A549 (cell line): Measurements from ENCODE around the gene LYL1. TPM values are rescaled to one million over a fixed set of nuclear protein-coding genes. Genes with fewer than 3 reads are reported as not detected.
A peak's percentile ranks its signal among the peaks of the same experiment; 100 is the strongest.

ENCODE experiments used
- ATAC-seq, 2 experiments: fragments of 200-7000 bp in 1 of 2; fragments of >200 bp in 1 of 2; cut with Nextera tagmentation in 1 of 2; cut with Tn5 transposase in 1 of 2; 3 replicates each; pipeline versions ENCODE4 v1.8.0 to v1.9.1; 2018 to 2020; ENCODE audit warnings: mild to moderate bottlenecking in 1 of 2, moderate library complexity in 1 of 2
- CTCF ChIA-PET: fragments of 300-600 bp; sonication (Branson Sonifier 250); formaldehyde crosslinking; extraction: SDS; loops from one replicate; lab custom pipeline; 2021; ENCODE audit warnings: antibody characterized with exemption, inconsistent platforms; lab: Yijun Ruan, JAX
- POLR2A ChIA-PET: fragments of 350-600 bp; formaldehyde crosslinking; extraction: SDS; loops from one replicate; lab custom pipeline; 2021; ENCODE audit warnings: antibody characterized with exemption, inconsistent platforms; lab: Yijun Ruan, JAX
- DNase-seq, 2 experiments: peaks; one replicate each; pipeline versions ENCODE4 v3.0.0 to v3.0.0-alpha.2; 2011 to 2016; ENCODE audit warnings: low read depth in 1 of 2, low spot score in 1 of 2
- FAIRE-seq: peaks from 2 replicates; lab custom pipeline; 2011; peaks lifted over from hg19 to GRCh38; lab: Jason Lieb, UNC
- H3K27ac ChIP-seq, 2 experiments: fragments of >200 bp; sonication (Bioruptor Twin); formaldehyde crosslinking; 3 replicates each; pipeline ENCODE4 v1.5.1; 2016 to 2017
- H3K4me1 ChIP-seq: fragments of >200 bp; sonication (Bioruptor Twin); formaldehyde crosslinking; 3 replicates; pipeline ENCODE4 v1.6.1; 2016
- H3K4me2 ChIP-seq: fragments of >200 bp; sonication (Bioruptor Twin); formaldehyde crosslinking; 3 replicates; pipeline ENCODE4 v1.6.1; 2016
- H3K4me3 ChIP-seq: fragments of >200 bp; sonication (Bioruptor Twin); formaldehyde crosslinking; 3 replicates; pipeline ENCODE4 v1.5.1; 2016
- H3K9me3 ChIP-seq: fragments of >200 bp; sonication (Bioruptor Twin); formaldehyde crosslinking; 3 replicates; pipeline ENCODE4 v1.6.1; 2016
- ATOH8 ChIP-seq: fragments of 250-450 bp; sonication (Bioruptor Pico); IDR thresholded peaks from 2 replicates; pipeline ENCODE4 v1.5.0; 2020; ENCODE audit warnings: low read depth, mild to moderate bottlenecking, moderate library complexity
- CHD4 ChIP-seq: fragments of 200-600 bp; sonication (generic); IDR thresholded peaks from 2 replicates; pipeline ENCODE4 v1.6.1; 2016; ENCODE audit warnings: antibody characterized with exemption, mild to moderate bottlenecking, borderline replicate concordance
- EHF ChIP-seq: fragments of 250-450 bp; sonication (Bioruptor Pico); IDR thresholded peaks from 2 replicates; pipeline ENCODE4 v1.5.0; 2020; ENCODE audit warnings: mild to moderate bottlenecking
- FOSL2 ChIP-seq, 2 experiments: fragments of 450-650 bp in 1 of 2; fragments of >200 bp in 1 of 2; sonication (Bioruptor Twin) in 1 of 2; formaldehyde crosslinking; IDR thresholded peaks; 2 replicates each; pipeline versions ENCODE4 v1.5.0 to v1.6.1; 2016 to 2020; ENCODE audit warnings: mild to moderate bottlenecking in 1 of 2, moderate library complexity in 1 of 2
- HOXB5 ChIP-seq: fragments of 250-450 bp; sonication (Bioruptor Pico); IDR thresholded peaks from 2 replicates; pipeline ENCODE4 v1.5.0; 2020; ENCODE audit warnings: mild to moderate bottlenecking, moderate library complexity
- JUN ChIP-seq, 2 experiments: fragments of >200 bp; sonication (Bioruptor Twin); formaldehyde crosslinking; IDR thresholded peaks; 2 replicates in 1 of 2; 3 replicates in 1 of 2; pipeline ENCODE4 v1.6.1; 2016 to 2017
- MAX ChIP-seq: IDR thresholded peaks from 2 replicates; pipeline ENCODE4 v1.6.1; 2012
- NR3C1 ChIP-seq: fragments of >200 bp; sonication (Bioruptor Twin); formaldehyde crosslinking; IDR thresholded peaks from 3 replicates; pipeline ENCODE4 v1.6.1; 2017
- PHF8 ChIP-seq: fragments of 200-600 bp; sonication (generic); IDR thresholded peaks from 2 replicates; pipeline ENCODE4 v1.6.1; 2016; ENCODE audit warnings: low read depth, mild to moderate bottlenecking, antibody characterized with exemption, moderate library complexity, borderline replicate concordance
- SMC3 ChIP-seq: fragments of >200 bp; sonication (Bioruptor Twin); formaldehyde crosslinking; IDR thresholded peaks from 3 replicates; pipeline ENCODE4 v1.6.1; 2018; ENCODE audit warnings: inconsistent platforms
- ZSCAN20 ChIP-seq: fragments of 250-450 bp; sonication (Bioruptor Pico); IDR thresholded peaks from 2 replicates; pipeline ENCODE4 v1.8.0; 2022; ENCODE audit warnings: mild to moderate bottlenecking, moderate library complexity
- WGBS: methylation state at CpG from one replicate; pipeline ENCODE4 v1.1.6; 2017; ENCODE audit errors: missing lambda C conversion rate; 5-methylcytosine and 5-hydroxymethylcytosine counted together
- polyA plus RNA-seq, 4 experiments: library from polyadenylated mRNA; depleted of rRNA in 3 of 4; stranded (reverse); fragments of >200 nt; fragmentation: RNase III in 1 of 4; extraction: RNeasy Plus Mini Kit Qiagen cat#74134 plus additional on column Dnase treatment in 1 of 4; gene quantifications; 2 replicates in 3 of 4; 3 replicates in 1 of 4; pipeline ENCODE4 v1.2.3, GENCODE V29; 2011 to 2017
- TF ChIP-seq, protein P1 (sequence below): IDR thresholded peaks from 2 replicates; pipeline ENCODE4 v1.6.1; 2012

Gene LYL1
- polyA plus RNA-seq, 2 of the 4 experiments (the other 2 are of a cell fraction) = 0.26 to 0.39 TPM

- WGBS = 84% methylated on average over 8 of the region's 9 CpGs
- Histone ChIP-seq H3K4me1 (peaks cover 23% of the 10 kb centered on the region), H3K4me2 (peak overlapping the region; percentile 96), H3K9me3 (no peaks in the 10 kb centered on the region), H3K27ac (peak overlapping the region in 1 of 2 experiments; percentile 99; a peak in 2 of 6 replicates), H3K4me3 (no peak overlapping the region)
- DNase-seq (no peak), ATAC-seq (no peak), FAIRE-seq (no peak)
- POLR2A ChIA-PET = interaction anchor here (0.9 to 1.0 kb wide), 2 partner anchors 30 to 44 kb away, joined by 3 to 5 read pairs; partner anchors contain the start of genes IER2 and STX10
- CTCF ChIA-PET = interaction anchor here (1.3 to 2.5 kb wide), 5 partner anchors 16 to 154 kb away, joined by 3 to 10 read pairs (median 4); partner anchors contain the start of genes IER2 and STX10
- no peak for TF ChIP-seq NR3C1
- no peak for TF ChIP-seq SMC3
These were observed 17.4 kb upstream of the LYL1 start for GRCh38 chr19:13120031-13120430.

DNA sequence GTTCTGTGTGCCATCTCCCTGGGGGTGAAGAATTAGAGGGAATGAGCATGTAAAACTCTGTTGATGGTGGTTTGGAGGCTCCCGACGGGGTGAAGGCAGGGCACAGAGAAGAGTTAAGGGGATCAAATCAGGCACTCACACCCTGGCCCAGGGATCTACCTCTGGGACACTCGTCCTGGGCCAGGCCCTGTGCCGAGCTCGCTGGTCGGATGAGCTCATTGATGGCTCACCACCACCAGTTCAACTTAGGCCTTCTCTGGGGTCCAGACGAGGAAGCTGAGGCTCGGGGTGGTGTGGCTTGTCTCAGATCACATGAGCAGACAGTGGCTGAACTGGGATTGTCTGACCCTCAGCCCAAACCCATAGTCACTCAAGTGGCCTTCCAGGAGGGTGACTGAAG, 17.0 kb upstream of the LYL1 start:
- TF ChIP-seq FOSL2 (IDR thresholded peaks at IDR 0.05) (no peak), FOSL2 (CRISPR knock-in tag; IDR thresholded peaks at IDR 0.05) (no peak)
- ChIA-PET POLR2A (interaction anchor here (0.9 to 1.0 kb wide), 2 partner anchors 30 to 44 kb away, joined by 3 to 5 read pairs; partner anchors contain the start of genes IER2 and STX10), CTCF (interaction anchor here (1.3 to 2.5 kb wide), 4 partner anchors 16 to 31 kb away, joined by 3 to 10 read pairs (median 4); partner anchors contain the start of genes IER2 and STX10)
- Histone ChIP-seq H3K4me2 (peak overlapping the region; percentile 96), H3K4me1 (peaks cover 25% of the 10 kb centered on the region), H3K4me3 (peak overlapping the region; percentile 100), H3K9me3 (no peaks in the 10 kb centered on the region), H3K27ac (peak overlapping the region in 1 of 2 experiments; percentile 99; a peak in 3 of 6 replicates)
- no peak for FAIRE-seq
- no peak for DNase-seq
- no peak for ATAC-seq
- 90% methylated on average over 3 of the region's 8 CpGs for WGBS

- ChIA-PET CTCF (interaction anchor here (1.2 to 2.5 kb wide), 5 partner anchors 13 to 141 kb away, joined by 3 to 10 read pairs (median 4); partner anchors contain the start of genes IER2 and STX10), POLR2A (interaction anchor here (1.0 to 1.3 kb wide), 2 partner anchors 34 to 51 kb away, joined by 4 to 12 read pairs; no protein-coding TSS in a partner anchor)
- H3K27ac ChIP-seq = peak overlapping the region; percentile 98 to 99
- DNase-seq = peak; percentile 38 to 47
- peaks cover 25% of the 10 kb centered on the region for H3K4me1 ChIP-seq
- no peaks in the 10 kb centered on the region for H3K9me3 ChIP-seq
- 0% methylated on average over 4 of the region's 57 CpGs for WGBS
- no peak for FAIRE-seq
- ATAC-seq = peak; percentile 8 to 24; a peak in 5 of 6 replicates
- peak overlapping the region; percentile 96 for H3K4me2 ChIP-seq
- TF ChIP-seq EHF (CRISPR knock-in tag) (no peak), PHF8 (no peak), HOXB5 (CRISPR knock-in tag) (no peak), ZSCAN20 (no peak), ATOH8 (CRISPR knock-in tag) (no peak)
- TF ChIP-seq, protein P1, sequence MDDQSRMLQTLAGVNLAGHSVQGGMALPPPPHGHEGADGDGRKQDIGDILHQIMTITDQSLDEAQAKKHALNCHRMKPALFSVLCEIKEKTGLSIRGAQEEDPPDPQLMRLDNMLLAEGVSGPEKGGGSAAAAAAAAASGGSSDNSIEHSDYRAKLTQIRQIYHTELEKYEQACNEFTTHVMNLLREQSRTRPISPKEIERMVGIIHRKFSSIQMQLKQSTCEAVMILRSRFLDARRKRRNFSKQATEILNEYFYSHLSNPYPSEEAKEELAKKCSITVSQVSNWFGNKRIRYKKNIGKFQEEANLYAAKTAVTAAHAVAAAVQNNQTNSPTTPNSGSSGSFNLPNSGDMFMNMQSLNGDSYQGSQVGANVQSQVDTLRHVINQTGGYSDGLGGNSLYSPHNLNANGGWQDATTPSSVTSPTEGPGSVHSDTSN = no peak
- peak overlapping the region; percentile 100 for H3K4me3 ChIP-seq
These were observed 16.0 kb upstream of the LYL1 start for GRCh38 chr19:13118424-13119193.

- ChIA-PET POLR2A (interaction anchor here (1.0 to 1.3 kb wide), 2 partner anchors 35 to 52 kb away, joined by 4 to 12 read pairs; no protein-coding TSS in a partner anchor), CTCF (interaction anchor here (1.2 to 2.2 kb wide), 4 partner anchors 13 to 140 kb away, joined by 4 read pairs; no protein-coding TSS in a partner anchor)
- Histone ChIP-seq H3K4me1 (peaks cover 25% of the 10 kb centered on the region), H3K9me3 (no peaks in the 10 kb centered on the region), H3K4me3 (peak within 1 kb of the TSS; percentile 100), H3K4me2 (peak within 1 kb of the TSS; percentile 96), H3K27ac (peak within 1 kb of the TSS; percentile 98 to 99)
- under 1% methylated on average over 19 of the region's 65 CpGs for WGBS
- ATAC-seq (peak; percentile 88 to 90), FAIRE-seq (no peak), DNase-seq (peak; percentile 86 to 87)
- TF ChIP-seq MAX (peak; percentile 38), JUN (IDR thresholded peaks at IDR 0.05) (peak in 1 of 2 experiments; percentile 52; a peak in 3 of 5 replicates), FOSL2 (IDR thresholded peaks at IDR 0.05) (no peak), FOSL2 (CRISPR knock-in tag; IDR thresholded peaks at IDR 0.05) (no peak), CHD4 (peak; percentile 44; the same call in 1 of the 2 replicates)
These were observed 15.2 kb upstream of the LYL1 start, which contains the start of gene NACC1 for GRCh38 chr19:13117772-13118423. Gene NACC1 (plus strand): TSS chr19:13118264. CDS start chr19:13135208, 16,944 bp downstream.
